ENCODE measurements around the gene TRIM17.

The TRIM17 gene

DNA sequence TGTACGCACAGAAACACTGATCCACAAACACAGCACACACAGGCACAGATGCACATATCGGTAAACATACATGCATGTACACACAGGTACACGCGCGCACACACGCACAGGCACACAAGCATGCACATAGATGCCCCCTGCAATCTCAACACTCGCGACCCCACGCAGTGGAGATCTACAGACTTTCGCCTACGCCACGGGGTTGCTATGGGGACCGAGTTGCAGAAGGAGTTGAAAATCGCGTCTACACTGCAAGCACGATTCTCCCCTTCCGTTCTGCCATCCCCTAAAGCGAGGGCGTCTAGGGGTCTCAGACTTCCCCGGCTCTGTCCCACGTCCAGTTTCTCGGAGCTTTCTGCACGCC lies 826 bp downstream of the TRIM17 start:
- no peak overlapping the region for H2AFZ ChIP-seq (ENCODE audit: low read length, unreplicated experiment)
- H3K79me2 ChIP-seq (ENCODE audit: control insufficient read depth, insufficient read depth, low read length, unreplicated experiment): no peaks in the 10 kb centered on the region
- H3K4me3 ChIP-seq (ENCODE audit: low read depth, low read length): peak overlapping the region; percentile 80
- H3K4me1 ChIP-seq (ENCODE audit: control insufficient read depth, insufficient read depth, low read length, unreplicated experiment): no peaks in the 10 kb centered on the region
- H3K27me3 ChIP-seq (ENCODE audit: insufficient read depth, low read length): peaks cover 13% of the 10 kb centered on the region
- H3K36me3 ChIP-seq (ENCODE audit: insufficient read depth, low read length): no peaks in the 10 kb centered on the region
- no peak overlapping the region for H3K27ac ChIP-seq (ENCODE audit: low read depth, low read length)

GRCh38 chr1:228415221-228415620 lies 1.4 kb downstream of the TRIM17 start:
- Histone ChIP-seq H3K79me2 (ENCODE audit: control insufficient read depth, insufficient read depth, low read length, unreplicated experiment) (no peaks in the 10 kb centered on the region), H3K27me3 (ENCODE audit: insufficient read depth, low read length) (peaks cover 13% of the 10 kb centered on the region), H3K4me3 (ENCODE audit: low read depth, low read length) (no peak overlapping the region)

DNA sequence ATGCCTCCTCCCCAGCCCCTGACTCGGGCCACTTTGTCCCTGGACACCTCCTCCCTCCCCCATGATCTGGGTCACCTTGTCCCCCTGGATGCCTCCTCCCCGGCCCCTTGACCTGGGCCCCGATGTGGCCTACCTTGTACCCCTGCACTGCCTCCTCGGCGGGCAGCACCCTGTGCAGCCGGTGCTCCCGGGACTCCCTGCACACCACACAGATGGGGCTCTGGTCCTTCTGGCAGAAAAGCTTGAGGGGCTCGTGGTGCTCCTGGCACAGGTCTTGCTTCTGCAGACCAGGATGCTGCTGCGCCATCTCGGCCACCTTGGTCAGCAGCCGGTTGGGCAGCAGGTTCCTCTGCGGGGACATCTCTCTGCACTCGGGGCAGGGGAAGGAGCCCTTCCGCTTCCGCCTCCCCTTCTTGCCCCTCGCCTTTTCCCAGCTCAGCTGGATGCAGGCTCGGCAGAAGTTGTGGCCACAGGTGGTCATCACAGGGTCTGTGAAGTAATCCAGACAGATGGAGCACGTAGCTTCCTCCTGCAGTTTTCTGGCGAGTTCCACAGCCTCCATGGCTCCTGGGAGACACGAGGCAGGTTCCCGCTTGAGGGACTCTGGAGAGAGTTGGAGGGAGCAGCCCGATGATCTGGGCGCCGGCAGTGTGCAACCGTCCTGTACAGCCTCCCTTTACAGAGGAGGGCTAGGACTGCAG lies 2.0 kb downstream of the TRIM17 start:
- H3K4me1 ChIP-seq (ENCODE audit: control insufficient read depth, insufficient read depth, low read length, unreplicated experiment): peaks cover 6% of the 10 kb centered on the region
- H3K79me2 ChIP-seq (ENCODE audit: control insufficient read depth, insufficient read depth, low read length, unreplicated experiment): no peaks in the 10 kb centered on the region
- no peak overlapping the region for H2AFZ ChIP-seq (ENCODE audit: low read length, unreplicated experiment)
- no peaks in the 10 kb centered on the region for H3K36me3 ChIP-seq (ENCODE audit: insufficient read depth, low read length)
- no peak overlapping the region for H3K27ac ChIP-seq (ENCODE audit: low read depth, low read length)
- no peak overlapping the region for H3K4me3 ChIP-seq (ENCODE audit: low read depth, low read length)
- H3K27me3 ChIP-seq (ENCODE audit: insufficient read depth, low read length): peaks cover 13% of the 10 kb centered on the region

More at GRCh38 chr1:228415221-228415620, 1.4 kb downstream of the TRIM17 start:
- Histone ChIP-seq H3K4me1 (ENCODE audit: control insufficient read depth, insufficient read depth, low read length, unreplicated experiment) (peaks cover under 1% of the 10 kb centered on the region), H2AFZ (ENCODE audit: low read length, unreplicated experiment) (no peak overlapping the region), H3K36me3 (ENCODE audit: insufficient read depth, low read length) (no peaks in the 10 kb centered on the region), H3K27ac (ENCODE audit: low read depth, low read length) (no peak overlapping the region)

DNA sequence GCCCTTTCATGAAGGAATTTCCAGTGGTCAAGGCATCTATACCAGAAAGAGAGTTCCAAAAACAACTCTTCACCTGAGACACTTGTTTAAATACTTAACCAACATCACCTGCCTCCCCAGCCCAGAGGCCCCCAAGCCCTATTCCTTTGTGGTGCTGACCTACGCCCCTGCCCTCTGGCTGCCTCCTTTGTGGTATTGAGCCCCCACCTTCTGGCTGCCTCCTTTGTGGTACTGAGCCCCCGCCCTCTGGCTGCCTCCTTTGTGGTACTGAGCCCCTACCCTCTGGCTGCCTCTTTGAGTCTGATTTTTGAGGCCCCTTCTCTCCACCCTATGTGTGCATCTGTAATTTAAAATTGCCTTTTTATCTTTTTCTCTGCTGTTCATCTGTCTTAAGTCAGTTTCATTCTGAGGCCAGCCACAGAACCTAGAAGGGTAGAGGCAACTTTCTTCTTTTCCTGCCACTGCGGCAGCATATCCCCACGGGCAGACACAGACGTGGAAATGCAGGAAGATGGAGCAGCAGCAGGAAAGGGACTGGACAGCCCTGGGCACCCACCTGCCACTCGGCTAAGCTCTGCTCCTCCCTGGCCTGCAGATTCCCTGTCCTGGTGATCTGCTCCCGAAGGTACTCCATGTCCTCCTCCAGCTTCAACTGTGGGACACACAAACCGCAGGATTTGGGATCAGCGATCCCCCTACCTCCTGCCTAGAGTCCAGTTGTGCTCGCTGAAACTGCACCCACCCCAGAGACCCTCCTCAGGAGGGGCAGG lies 3.2 kb downstream of the TRIM17 start:
- peaks cover under 1% of the 10 kb centered on the region for H3K79me2 ChIP-seq (ENCODE audit: control insufficient read depth, insufficient read depth, low read length, unreplicated experiment)
- H3K4me1 ChIP-seq (ENCODE audit: control insufficient read depth, insufficient read depth, low read length, unreplicated experiment): peaks cover 9% of the 10 kb centered on the region
- H2AFZ ChIP-seq (ENCODE audit: low read length, unreplicated experiment): no peak overlapping the region
- no peaks in the 10 kb centered on the region for H3K36me3 ChIP-seq (ENCODE audit: insufficient read depth, low read length)
- no peak overlapping the region for H3K27ac ChIP-seq (ENCODE audit: low read depth, low read length)
- H3K27me3 ChIP-seq (ENCODE audit: insufficient read depth, low read length): peaks cover 13% of the 10 kb centered on the region
- no peak overlapping the region for H3K4me3 ChIP-seq (ENCODE audit: low read depth, low read length)

GRCh38 chr1:228411548-228412430 lies 4.9 kb downstream of the TRIM17 start:
- Histone ChIP-seq H3K79me2 (ENCODE audit: control insufficient read depth, insufficient read depth, low read length, unreplicated experiment) (peaks cover 14% of the 10 kb centered on the region), H3K27ac (ENCODE audit: low read depth, low read length) (no peak overlapping the region), H2AFZ (ENCODE audit: low read length, unreplicated experiment) (no peak overlapping the region), H3K4me3 (ENCODE audit: low read depth, low read length) (no peak overlapping the region), H3K27me3 (ENCODE audit: insufficient read depth, low read length) (peaks cover 13% of the 10 kb centered on the region), H3K4me1 (ENCODE audit: control insufficient read depth, insufficient read depth, low read length, unreplicated experiment) (peaks cover 9% of the 10 kb centered on the region), H3K36me3 (ENCODE audit: insufficient read depth, low read length) (no peaks in the 10 kb centered on the region)

DNA sequence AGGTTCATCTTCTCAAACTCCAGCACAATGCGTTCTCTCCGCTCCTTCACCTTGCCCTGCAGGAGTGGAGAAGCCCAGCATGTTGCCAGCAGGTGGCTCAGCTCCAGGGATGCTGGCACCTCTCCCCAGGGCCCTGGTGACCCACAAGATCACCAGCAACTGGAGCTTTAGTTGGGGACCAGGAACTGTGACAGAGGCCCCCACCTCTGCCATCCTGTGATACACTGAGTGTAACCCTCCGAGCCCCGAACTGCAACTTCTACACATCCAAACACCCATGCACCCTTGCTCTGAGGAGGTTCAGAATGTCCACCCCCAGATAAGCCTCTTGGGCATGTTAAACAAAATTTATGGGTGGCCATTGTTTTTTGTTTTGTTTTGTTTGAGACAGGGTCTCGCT lies 5.5 kb downstream of the TRIM17 start:
- H3K4me1 ChIP-seq (ENCODE audit: control insufficient read depth, insufficient read depth, low read length, unreplicated experiment): peaks cover 9% of the 10 kb centered on the region
- peaks cover 10% of the 10 kb centered on the region for H3K27me3 ChIP-seq (ENCODE audit: insufficient read depth, low read length)
- H3K36me3 ChIP-seq (ENCODE audit: insufficient read depth, low read length): no peaks in the 10 kb centered on the region
- no peak overlapping the region for H3K4me3 ChIP-seq (ENCODE audit: low read depth, low read length)
- no peak overlapping the region for H3K27ac ChIP-seq (ENCODE audit: low read depth, low read length)
- H2AFZ ChIP-seq (ENCODE audit: low read length, unreplicated experiment): no peak overlapping the region
- H3K79me2 ChIP-seq (ENCODE audit: control insufficient read depth, insufficient read depth, low read length, unreplicated experiment): peaks cover 18% of the 10 kb centered on the region

DNA sequence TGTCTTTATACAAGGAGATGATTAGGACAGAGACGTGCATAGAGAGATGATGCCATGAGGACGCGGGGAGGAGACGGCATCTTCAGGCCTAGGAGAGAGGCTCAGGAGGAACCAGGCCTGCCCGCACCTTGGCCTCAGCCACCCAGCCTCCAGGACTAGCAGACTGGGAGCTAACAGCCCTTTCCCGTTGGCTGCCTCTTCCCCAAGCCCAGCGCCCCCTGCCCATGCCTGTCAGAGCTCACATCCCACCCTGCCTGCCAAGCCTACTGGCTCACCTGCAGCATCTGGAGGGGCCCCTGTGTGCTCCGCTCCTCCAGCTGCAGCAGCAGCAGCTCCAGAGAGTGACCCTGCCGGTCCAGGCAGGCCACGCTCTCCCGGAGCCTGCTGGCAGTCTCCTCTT lies 6.0 kb downstream of the TRIM17 start:
- H2AFZ ChIP-seq (ENCODE audit: low read length, unreplicated experiment): no peak overlapping the region
- peaks cover 5% of the 10 kb centered on the region for H3K27me3 ChIP-seq (ENCODE audit: insufficient read depth, low read length)
- peaks cover 9% of the 10 kb centered on the region for H3K4me1 ChIP-seq (ENCODE audit: control insufficient read depth, insufficient read depth, low read length, unreplicated experiment)
- H3K27ac ChIP-seq (ENCODE audit: low read depth, low read length): no peak overlapping the region
- H3K36me3 ChIP-seq (ENCODE audit: insufficient read depth, low read length): no peaks in the 10 kb centered on the region
- H3K79me2 ChIP-seq (ENCODE audit: control insufficient read depth, insufficient read depth, low read length, unreplicated experiment): peaks cover 23% of the 10 kb centered on the region
- no peak overlapping the region for H3K4me3 ChIP-seq (ENCODE audit: low read depth, low read length)

GRCh38 chr1:228410015-228410414 lies 6.6 kb downstream of the TRIM17 start:
- Histone ChIP-seq H3K4me1 (ENCODE audit: control insufficient read depth, insufficient read depth, low read length, unreplicated experiment) (peaks cover 14% of the 10 kb centered on the region), H3K4me3 (ENCODE audit: low read depth, low read length) (no peak overlapping the region), H3K27ac (ENCODE audit: low read depth, low read length) (no peak overlapping the region), H3K36me3 (ENCODE audit: insufficient read depth, low read length) (no peaks in the 10 kb centered on the region), H3K27me3 (ENCODE audit: insufficient read depth, low read length) (no peaks in the 10 kb centered on the region), H2AFZ (ENCODE audit: low read length, unreplicated experiment) (no peak overlapping the region), H3K79me2 (ENCODE audit: control insufficient read depth, insufficient read depth, low read length, unreplicated experiment) (peaks cover 29% of the 10 kb centered on the region)

DNA sequence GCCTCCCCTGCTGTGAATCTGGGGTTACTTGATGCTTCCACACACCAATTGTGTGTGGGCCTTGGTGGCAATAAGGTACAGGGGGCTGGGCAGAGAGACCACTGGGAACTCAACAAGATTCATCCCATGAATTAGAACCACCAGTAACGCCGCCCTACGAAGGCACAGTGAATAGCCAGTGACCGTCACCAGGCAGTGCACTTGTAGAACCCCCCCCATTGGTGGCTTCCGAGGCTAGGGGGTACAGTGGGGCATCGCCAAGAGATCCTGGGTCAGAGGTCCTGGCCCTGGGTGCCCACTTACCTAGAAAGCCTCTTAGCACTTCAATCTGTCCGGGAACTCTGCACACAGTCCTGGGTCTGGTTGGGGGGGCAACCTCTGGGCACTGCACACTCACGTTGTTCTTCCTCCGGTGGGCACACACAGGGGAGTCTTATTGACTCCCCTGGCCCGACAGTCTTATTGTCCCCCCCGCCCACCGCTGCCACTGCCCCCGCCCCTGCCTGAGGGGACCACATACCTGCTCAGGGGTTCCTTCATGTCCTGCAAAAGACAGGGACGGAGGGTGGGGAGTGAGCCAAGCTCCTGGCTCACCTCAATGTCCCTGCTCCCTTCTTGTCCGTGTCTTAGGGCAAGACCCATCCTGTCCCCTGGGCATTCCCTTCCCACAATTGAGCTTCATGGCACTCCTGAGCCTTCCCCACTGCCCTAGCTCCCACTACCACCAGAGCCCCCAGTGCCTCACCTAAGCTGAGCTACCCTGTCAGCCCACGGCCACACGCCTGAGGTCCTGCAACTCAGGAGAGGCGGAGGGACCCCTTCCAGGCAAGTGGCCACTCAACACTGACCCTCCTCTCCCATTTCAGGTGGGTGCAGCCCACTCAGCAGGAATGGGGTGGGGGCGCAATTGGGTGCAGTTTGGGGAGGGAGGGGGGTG lies 7.5 kb downstream of the TRIM17 start:
- Histone ChIP-seq H3K27ac (ENCODE audit: low read depth, low read length) (no peak overlapping the region), H2AFZ (ENCODE audit: low read length, unreplicated experiment) (no peak overlapping the region), H3K4me1 (ENCODE audit: control insufficient read depth, insufficient read depth, low read length, unreplicated experiment) (peaks cover 22% of the 10 kb centered on the region)

More for the DNA sequence above, 7.5 kb downstream of the TRIM17 start:
- Histone ChIP-seq H3K4me3 (ENCODE audit: low read depth, low read length) (no peak overlapping the region), H3K27me3 (ENCODE audit: insufficient read depth, low read length) (no peaks in the 10 kb centered on the region), H3K36me3 (ENCODE audit: insufficient read depth, low read length) (no peaks in the 10 kb centered on the region), H3K79me2 (ENCODE audit: control insufficient read depth, insufficient read depth, low read length, unreplicated experiment) (peaks cover 38% of the 10 kb centered on the region)

All from ACC112 (cell line).